ENCODE data around the gene TDO2. TPM values are rescaled to one million over a fixed set of nuclear protein-coding genes. Genes with fewer than 3 reads are reported as not detected.
"Not testable (repeated sequence)": the region's sequence is repeated elsewhere in the genome, so short reads cannot be mapped to it uniquely, and the experiment has no call there.

The TDO2 gene
- total RNA-seq, 6 experiments from 2014 or later = 158 to 634 (median 569) TPM

DNA sequence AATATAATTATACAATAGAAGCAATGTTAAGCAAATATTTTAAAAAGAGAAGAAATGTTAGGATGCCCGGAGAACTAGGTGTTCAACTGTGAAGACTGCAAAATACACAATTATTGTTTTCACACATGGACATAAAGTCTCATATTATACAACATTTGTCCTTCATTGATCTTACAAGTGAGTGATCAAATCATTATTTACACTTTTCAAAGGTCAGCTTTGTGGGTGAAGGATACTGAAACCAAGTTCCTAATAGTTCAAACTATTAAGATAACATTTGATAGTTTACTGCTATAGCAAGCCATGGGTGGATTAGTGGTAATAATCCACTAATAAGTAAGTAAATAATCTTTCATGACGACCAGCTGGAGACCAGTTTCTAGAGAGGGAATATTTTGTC, 26.8 kb downstream of the TDO2 start:
- WGBS (ENCODE audit: insufficient coverage, low coverage, low lambda C conversion rate, missing lambda C conversion rate) = 28% methylated on average over 2 of the region's 2 CpGs
- DNase-seq (no peak), ATAC-seq (peak; percentile 48 to 73 (median 64))
- Histone ChIP-seq H3K4me1 (peaks cover 0 to 48% (median 21%) of the 10 kb centered on the region in 4 donors), H3K27me3 (no peaks in the 10 kb centered on the region), H3K9me3 (no peaks in the 10 kb centered on the region), H3K4me3 (no peak overlapping the region), H3K36me3 (no peaks in the 10 kb centered on the region), H3K27ac (peak overlapping the region in 1 of 3 donors; percentile 45)
- intact Hi-C loops (cut with DNase I) = no loop called here
- no peak for TF ChIP-seq POLR2A (IDR thresholded peaks at IDR 0.05)
- no peak for TF ChIP-seq CTCF (IDR thresholded peaks at IDR 0.05)

DNA sequence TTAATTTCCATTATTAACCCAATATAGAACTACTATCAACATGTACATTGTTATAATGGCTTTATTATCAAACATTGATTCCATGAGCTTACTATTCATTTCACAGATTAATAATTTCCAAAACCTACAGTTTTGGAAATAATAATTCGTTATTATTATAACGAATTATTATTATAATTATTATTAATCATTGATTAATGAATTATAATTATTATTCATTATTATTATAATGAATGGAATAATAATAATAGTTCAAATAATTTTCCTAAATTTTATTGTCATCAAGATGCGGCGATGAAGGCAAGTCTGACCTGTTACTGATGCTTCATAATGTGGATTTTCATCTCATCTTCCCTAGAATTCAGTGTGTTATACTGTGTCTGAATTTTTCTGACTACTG, 28.1 kb downstream of the TDO2 start:
- peaks cover 0 to 48% (median 20%) of the 10 kb centered on the region in 4 donors for H3K4me1 ChIP-seq
- intact Hi-C loops (cut with DNase I) = no loop called here
- H3K9me3 ChIP-seq = no peaks in the 10 kb centered on the region
- H3K36me3 ChIP-seq = no peaks in the 10 kb centered on the region
- no peaks in the 10 kb centered on the region for H3K27me3 ChIP-seq
- DNase-seq (no peak), ATAC-seq (no peak)
- whole genome bisulfite sequencing (ENCODE audit: insufficient coverage, low coverage, low lambda C conversion rate, missing lambda C conversion rate) = 98% methylated on average over 4 of the region's 4 CpGs
- H3K27ac ChIP-seq = no peak overlapping the region
- TF ChIP-seq POLR2A (IDR thresholded peaks at IDR 0.05) = no peak
- TF ChIP-seq CTCF (IDR thresholded peaks at IDR 0.05) = no peak
- no peak overlapping the region for H3K4me3 ChIP-seq

- ATAC-seq; H3K36me3 ChIP-seq; H3K9me3 ChIP-seq; DNase-seq; H3K4me3 ChIP-seq; H3K27me3 ChIP-seq; intact Hi-C loops (cut with DNase I): not testable (repeated sequence)
- WGBS (ENCODE audit: insufficient coverage, low coverage, low lambda C conversion rate, missing lambda C conversion rate) = 64% methylated on average over 4 of the region's 4 CpGs
- peak overlapping the region in 2 of 3 donors; percentile 71 to 79 for H3K27ac ChIP-seq
- H3K4me1 ChIP-seq = peaks cover 0 to 47% (median 19%) of the 10 kb centered on the region in 4 donors
Measured at GRCh38 chr4:155934634-155935033, 31.1 kb downstream of the TDO2 start.

DNA sequence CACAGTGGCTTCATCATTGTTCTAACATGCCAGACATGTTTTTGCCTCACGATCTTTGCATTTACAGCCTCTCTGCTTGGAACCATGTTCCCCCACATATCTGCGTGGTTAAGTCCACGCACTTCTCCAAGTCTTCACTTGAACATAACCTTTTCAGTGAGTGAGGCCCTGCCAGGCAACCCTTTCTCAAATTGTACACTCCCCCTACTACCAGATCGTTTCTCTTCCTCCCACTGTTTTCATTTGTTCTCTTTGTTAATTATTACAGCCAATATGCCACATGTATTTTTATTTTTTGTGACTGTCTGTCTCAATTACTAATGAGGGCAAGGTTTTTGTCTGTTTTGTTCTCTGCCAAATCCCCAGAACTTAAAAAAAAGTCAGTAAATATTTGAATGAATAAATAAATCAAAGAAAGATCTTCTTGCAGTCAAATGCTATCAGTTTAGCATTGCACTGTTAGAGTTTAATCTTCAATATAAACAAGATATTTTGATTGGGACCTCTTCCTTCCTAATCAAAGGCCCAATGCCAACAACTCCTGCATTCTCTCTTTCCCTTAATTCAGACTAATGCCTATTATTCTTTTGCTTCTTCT, 32.0 kb downstream of the TDO2 start:
- intact Hi-C loops (cut with DNase I) = no loop called here
- peak overlapping the region in 2 of 3 donors; percentile 71 to 79 for H3K27ac ChIP-seq
- H3K4me1 ChIP-seq = peaks cover 0 to 42% (median 19%) of the 10 kb centered on the region in 4 donors
- H3K4me3 ChIP-seq = no peak overlapping the region
- DNase-seq (no peak), ATAC-seq (peak; percentile 74 to 87 (median 76))
- H3K9me3 ChIP-seq = no peaks in the 10 kb centered on the region
- H3K27me3 ChIP-seq = no peaks in the 10 kb centered on the region
- TF ChIP-seq POLR2A (IDR thresholded peaks at IDR 0.05) (no peak), CTCF (IDR thresholded peaks at IDR 0.05) (no peak)
- 34% methylated on average over 4 of the region's 4 CpGs for WGBS (ENCODE audit: insufficient coverage, low coverage, low lambda C conversion rate, missing lambda C conversion rate)
- peaks cover 0 to 5% (median 0%) of the 10 kb centered on the region in 4 donors for H3K36me3 ChIP-seq

GRCh38 chr4:155941085-155941790, 37.7 kb downstream of the TDO2 start:
- H3K4me3 ChIP-seq = no peak overlapping the region
- ATAC-seq (peak in 3 of 4 donors; percentile 15 to 77 (median 18)), DNase-seq (peak in 1 of 3 donors; percentile 62)
- peaks cover 0 to 47% (median 6%) of the 10 kb centered on the region in 4 donors for H3K4me1 ChIP-seq
- intact Hi-C loops (cut with DNase I) = no loop called here
- TF ChIP-seq CTCF (IDR thresholded peaks at IDR 0.05) (no peak), POLR2A (IDR thresholded peaks at IDR 0.05) (no peak)
- no peaks in the 10 kb centered on the region for H3K27me3 ChIP-seq
- H3K9me3 ChIP-seq = no peaks in the 10 kb centered on the region
- 51% methylated on average over 6 of the region's 6 CpGs for WGBS (ENCODE audit: insufficient coverage, low coverage, low lambda C conversion rate, missing lambda C conversion rate)
- peaks cover 0 to 5% (median 0%) of the 10 kb centered on the region in 4 donors for H3K36me3 ChIP-seq
- no peak overlapping the region for H3K27ac ChIP-seq

Measured in right lobe of liver (tissue), 6 donors.